ENCODE measurements around the gene YIF1B. TPM values are rescaled to one million over a fixed set of nuclear protein-coding genes. Genes with fewer than 3 reads are reported as not detected.

YIF1B gene
- total RNA-seq, 4 donors from 2014 or later, result 15.0 to 24.5 (median 18.4) TPM

GRCh38 chr19:38336638-38337359 lies 21.1 kb upstream of the YIF1B start:
- intact Hi-C loops (cut with DNase I; ENCODE audit: low total_unique reads), result no loop called here
- H3K36me3 ChIP-seq, result no peaks in the 10 kb centered on the region

GRCh38 chr19:38335949-38336637 lies 20.3 kb upstream of the YIF1B start:
- in situ Hi-C loops (cut with MboI; ENCODE audit: low pct_ligation_motif_present in 1 of 4, low pct_unique_long_range_greater_than_20kb in 1 of 4, low sequenced_read_pairs in 3 of 4), result loop anchor here (25.0 kb wide), 2 partner anchors 424 to 449 kb away; partner anchors contain the start of genes SIPA1L3 (in 3 of the 4) and WDR87 (in 3 of the 4)

More at GRCh38 chr19:38336638-38337359, 21.1 kb upstream of the YIF1B start:
- no peak for TF ChIP-seq CTCF (IDR thresholded peaks at IDR 0.05)
- peak; percentile 62 for TF ChIP-seq POLR2A (IDR thresholded peaks at IDR 0.05)
- peak overlapping the region; percentile 98 to 100 (median 99) for H3K27ac ChIP-seq
- peak; percentile 99 for DNase-seq
- in situ Hi-C loops (cut with MboI; ENCODE audit: low pct_ligation_motif_present in 1 of 4, low pct_unique_long_range_greater_than_20kb in 1 of 4, low sequenced_read_pairs in 3 of 4), result loop anchor here (25.0 kb wide), 2 partner anchors 424 to 449 kb away; partner anchors contain the start of genes SIPA1L3 (in 3 of the 4) and WDR87 (in 3 of the 4)
- H3K4me3 ChIP-seq, result peak overlapping the region; percentile 63 to 92 (median 84)
- H3K4me1 ChIP-seq, result peaks cover 5 to 22% (median 7%) of the 10 kb centered on the region in 4 donors
- no peaks in the 10 kb centered on the region for H3K27me3 ChIP-seq
- 2 to 3% methylated on average over 19 to 41 of the region's 41 CpGs for WGBS, 2 donors (ENCODE audit: low coverage in 1 of 2)
- no peaks in the 10 kb centered on the region for H3K9me3 ChIP-seq

GRCh38 chr19:38333245-38333644 lies 17.5 kb upstream of the YIF1B start:
- H3K9me3 ChIP-seq, result no peaks in the 10 kb centered on the region
- TF ChIP-seq EP300 (IDR thresholded peaks at IDR 0.05; ENCODE audit: low read depth), result no peak
- TF ChIP-seq CTCF (IDR thresholded peaks at IDR 0.05), result no peak
- no peak for TF ChIP-seq POLR2A (IDR thresholded peaks at IDR 0.05)
- no peak for TF ChIP-seq POLR2AphosphoS5 (IDR thresholded peaks at IDR 0.05)
- no peak overlapping the region for H3K4me3 ChIP-seq
- intact Hi-C loops (cut with DNase I; ENCODE audit: low total_unique reads) (loop anchor here (2.0 kb wide), 1 partner anchor 90 kb away; no protein-coding TSS in a partner anchor), in situ Hi-C loops (cut with MboI; ENCODE audit: low pct_ligation_motif_present in 1 of 4, low pct_unique_long_range_greater_than_20kb in 1 of 4, low sequenced_read_pairs in 3 of 4) (loop anchor here (5.0 to 25.0 kb wide), 3 partner anchors 91 to 446 kb away; partner anchors contain the start of genes SIPA1L3 (in 3 of the 4) and WDR87 (in 3 of the 4))
- WGBS, 2 donors (ENCODE audit: low coverage in 1 of 2), result 88% methylated on average over 9 of the region's 9 CpGs; no CpG with 5 or more reads in 1 of the 2 donors
- DNase-seq, result no peak
- H3K4me1 ChIP-seq, result peaks cover 5 to 14% (median 7%) of the 10 kb centered on the region in 4 donors
- no peaks in the 10 kb centered on the region for H3K36me3 ChIP-seq
- H3K27ac ChIP-seq, result no peak overlapping the region
- H3K27me3 ChIP-seq, result no peaks in the 10 kb centered on the region

More at GRCh38 chr19:38335949-38336637, 20.3 kb upstream of the YIF1B start:
- intact Hi-C loops (cut with DNase I; ENCODE audit: low total_unique reads), result no loop called here
- 1 to 2% methylated on average over 8 to 52 of the region's 52 CpGs for WGBS, 2 donors (ENCODE audit: low coverage in 1 of 2)
- Histone ChIP-seq H3K27me3 (no peaks in the 10 kb centered on the region), H3K27ac (peak overlapping the region; percentile 98 to 100 (median 99)), H3K4me3 (peak overlapping the region; percentile 63 to 92 (median 84)), H3K36me3 (no peaks in the 10 kb centered on the region), H3K4me1 (peaks cover 5 to 22% (median 7%) of the 10 kb centered on the region in 4 donors), H3K9me3 (no peaks in the 10 kb centered on the region)
- TF ChIP-seq CTCF (IDR thresholded peaks at IDR 0.05) (no peak), POLR2A (IDR thresholded peaks at IDR 0.05) (peak; percentile 91), POLR2AphosphoS5 (IDR thresholded peaks at IDR 0.05) (peak; percentile 67 to 86 (median 83))
- DNase-seq, result peak; percentile 98

- Histone ChIP-seq H3K27me3 (no peaks in the 10 kb centered on the region), H3K36me3 (peaks cover 0 to 11% (median 7%) of the 10 kb centered on the region in 4 donors), H3K27ac (no peak overlapping the region), H3K4me3 (no peak overlapping the region), H3K9me3 (no peaks in the 10 kb centered on the region), H3K4me1 (peaks cover 0 to 5% (median 2%) of the 10 kb centered on the region in 4 donors)
- intact Hi-C loops (cut with DNase I; ENCODE audit: low total_unique reads), result loop anchor here (2.0 kb wide), 1 partner anchor 89 kb away; no protein-coding TSS in a partner anchor
- DNase-seq, result no peak
- no peak for TF ChIP-seq EP300 (IDR thresholded peaks at IDR 0.05; ENCODE audit: low read depth)
- no peak for TF ChIP-seq POLR2AphosphoS5 (IDR thresholded peaks at IDR 0.05)
- TF ChIP-seq CTCF (IDR thresholded peaks at IDR 0.05), result no peak
- no peak for TF ChIP-seq POLR2A (IDR thresholded peaks at IDR 0.05)
- in situ Hi-C loops (cut with MboI; ENCODE audit: low pct_ligation_motif_present in 1 of 4, low pct_unique_long_range_greater_than_20kb in 1 of 4, low sequenced_read_pairs in 3 of 4), result loop anchor here (5.0 to 25.0 kb wide), 3 partner anchors 89 to 444 kb away; partner anchors contain the start of genes SIPA1L3 (in 3 of the 4) and WDR87 (in 3 of the 4)
- WGBS, 2 donors (ENCODE audit: low coverage in 1 of 2), result 77 to 78% methylated on average over 1 of the region's 1 CpG
These were observed 16.0 kb upstream of the YIF1B start for GRCh38 chr19:38331728-38332127.
